Suprapubic skin (tissue), 4 donors: Measurements from ENCODE around the gene EMC1. TPM values are rescaled to one million over a fixed set of nuclear protein-coding genes. Genes with fewer than 3 reads are reported as not detected.
A peak's percentile ranks its signal among the peaks of the same experiment; 100 is the strongest.

ENCODE experiments used
- DNase-seq, 2 donors: peaks; one replicate each; pipeline ENCODE4 v3.0.0-alpha.2; 2019; ENCODE audit warnings: low spot score in 2 of 2
- H3K27ac ChIP-seq: fragments of 200-600 bp; sonication (generic); one replicate; pipeline ENCODE4 v1.5.1; 2019
- H3K27me3 ChIP-seq: fragments of 200-600 bp; sonication (generic); one replicate; pipeline ENCODE4 v1.5.1; 2019
- H3K36me3 ChIP-seq: fragments of 200-600 bp; sonication (generic); one replicate; pipeline ENCODE4 v1.5.1; 2019
- H3K4me1 ChIP-seq: fragments of 200-600 bp; sonication (generic); one replicate; pipeline ENCODE4 v1.5.1; 2019
- H3K4me3 ChIP-seq: fragments of 200-600 bp; sonication (generic); one replicate; pipeline ENCODE4 v1.5.1; 2019; ENCODE audit warnings: mild to moderate bottlenecking
- H3K9me3 ChIP-seq: fragments of 200-600 bp; sonication (generic); one replicate; pipeline ENCODE4 v1.5.1; 2019
- CTCF ChIP-seq, 2 donors: fragments of 200-600 bp in 1 of 2; fragments of 450-650 bp in 1 of 2; sonication (generic) in 1 of 2; IDR thresholded peaks; one replicate each; pipeline ENCODE4 v1.5.1; 2016 to 2019; ENCODE audit warnings: antibody characterized with exemption in 2 of 2, mild to moderate bottlenecking in 1 of 2, moderate library complexity in 1 of 2
- EP300 ChIP-seq: sonication (generic); formaldehyde crosslinking; IDR thresholded peaks from one replicate; pipeline ENCODE4 v1.6.1; 2017; ENCODE audit warnings: antibody characterized with exemption
- POLR2A ChIP-seq, 2 donors: fragments of 450-650 bp; IDR thresholded peaks; one replicate each; pipeline ENCODE4 v1.6.1; 2017; ENCODE audit warnings: antibody characterized with exemption in 2 of 2, mild to moderate bottlenecking in 2 of 2, moderate library complexity in 2 of 2
- POLR2AphosphoS5 ChIP-seq, 3 donors: sonication (generic); formaldehyde crosslinking; IDR thresholded peaks; one replicate each; pipeline ENCODE4 v1.6.1; 2017; ENCODE audit warnings: antibody characterized with exemption in 3 of 3
- WGBS: methylation state at CpG from one replicate; pipeline ENCODE4 v1.1.5; 2018; 5-methylcytosine and 5-hydroxymethylcytosine counted together
- total RNA-seq, 4 donors: library from RNA; depleted of rRNA; stranded (reverse); fragments of >200 nt; gene quantifications; one replicate each; pipeline ENCODE4 v1.1.0, GENCODE V29; 2016

The EMC1 gene
- total RNA-seq, 4 donors from 2014 or later, result 33.5 to 83.4 (median 48.9) TPM

DNA sequence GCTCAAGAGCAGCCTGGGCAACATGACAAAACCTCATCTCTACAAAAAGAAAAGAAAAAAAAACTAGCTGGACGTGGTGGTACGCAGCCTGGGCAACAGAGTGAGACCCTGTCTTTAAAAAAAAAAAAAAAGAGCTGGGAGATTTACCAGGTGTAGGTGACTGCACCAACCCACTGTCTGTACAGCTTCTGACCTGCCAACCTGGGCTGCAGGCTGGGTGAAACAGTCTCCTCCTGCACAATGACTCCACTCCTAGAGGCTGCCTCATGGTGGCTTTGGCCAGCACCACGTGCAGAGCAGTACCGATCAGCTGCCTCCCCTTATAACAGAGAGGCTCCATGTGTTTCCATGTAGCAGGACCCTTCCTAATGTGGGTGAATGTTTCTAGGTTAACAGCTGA, 4.0 kb upstream of the EMC1 start:
- no peak for DNase-seq
- no peak overlapping the region for H3K27ac ChIP-seq
- TF ChIP-seq EP300, result no peak
- TF ChIP-seq POLR2AphosphoS5 (IDR thresholded peaks at IDR 0.05), result no peak
- TF ChIP-seq POLR2A (IDR thresholded peaks at IDR 0.05), result no peak
- TF ChIP-seq CTCF (IDR thresholded peaks at IDR 0.05), result no peak
- H3K27me3 ChIP-seq, result no peaks in the 10 kb centered on the region
- H3K36me3 ChIP-seq, result peaks cover 51% of the 10 kb centered on the region
- 85% methylated on average over 4 of the region's 4 CpGs for WGBS
- no peaks in the 10 kb centered on the region for H3K9me3 ChIP-seq
- no peak overlapping the region for H3K4me3 ChIP-seq
- peaks cover 29% of the 10 kb centered on the region for H3K4me1 ChIP-seq

DNA sequence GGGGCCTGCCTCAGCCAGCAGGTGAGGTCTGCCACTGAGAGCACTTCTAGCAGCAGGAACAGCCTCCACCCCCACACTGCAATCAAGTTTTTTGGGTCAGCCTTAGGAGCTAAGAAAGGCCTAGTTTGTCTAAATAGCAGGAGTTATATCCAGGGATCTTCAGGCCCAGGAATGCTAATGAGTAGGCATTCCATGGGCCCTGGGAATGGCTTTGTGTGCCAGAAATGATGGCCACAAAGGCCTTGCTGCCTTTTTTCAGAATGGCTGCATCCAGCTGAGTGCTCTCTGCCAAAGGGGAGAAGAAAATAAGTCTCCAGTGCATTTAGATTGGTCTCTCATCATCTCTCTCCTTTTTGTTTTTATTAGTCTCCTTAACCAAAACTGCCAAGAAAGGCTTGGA, 3.1 kb upstream of the EMC1 start:
- peaks cover 43% of the 10 kb centered on the region for H3K36me3 ChIP-seq
- no peak overlapping the region for H3K27ac ChIP-seq
- peaks cover 38% of the 10 kb centered on the region for H3K4me1 ChIP-seq
- no peak overlapping the region for H3K4me3 ChIP-seq
- no peak for DNase-seq
- no peaks in the 10 kb centered on the region for H3K9me3 ChIP-seq
- no peak for TF ChIP-seq POLR2A (IDR thresholded peaks at IDR 0.05)
- no peak for TF ChIP-seq CTCF (IDR thresholded peaks at IDR 0.05)
- no peak for TF ChIP-seq POLR2AphosphoS5 (IDR thresholded peaks at IDR 0.05)
- no peak for TF ChIP-seq EP300
- no peaks in the 10 kb centered on the region for H3K27me3 ChIP-seq

GRCh38 chr1:19250629-19251304, 557 bp downstream of the EMC1 start:
- H3K36me3 ChIP-seq, result peaks cover 12% of the 10 kb centered on the region
- no peak for TF ChIP-seq EP300
- no peak for TF ChIP-seq POLR2A (IDR thresholded peaks at IDR 0.05)
- TF ChIP-seq POLR2AphosphoS5 (IDR thresholded peaks at IDR 0.05), result no peak
- no peak for TF ChIP-seq CTCF (IDR thresholded peaks at IDR 0.05)
- H3K4me1 ChIP-seq, result peaks cover 38% of the 10 kb centered on the region
- 11% methylated on average over 14 of the region's 14 CpGs for WGBS
- H3K4me3 ChIP-seq, result peak overlapping the region; percentile 93
- no peaks in the 10 kb centered on the region for H3K27me3 ChIP-seq
- DNase-seq, result no peak
- peak overlapping the region; percentile 94 for H3K27ac ChIP-seq
- no peaks in the 10 kb centered on the region for H3K9me3 ChIP-seq

DNA sequence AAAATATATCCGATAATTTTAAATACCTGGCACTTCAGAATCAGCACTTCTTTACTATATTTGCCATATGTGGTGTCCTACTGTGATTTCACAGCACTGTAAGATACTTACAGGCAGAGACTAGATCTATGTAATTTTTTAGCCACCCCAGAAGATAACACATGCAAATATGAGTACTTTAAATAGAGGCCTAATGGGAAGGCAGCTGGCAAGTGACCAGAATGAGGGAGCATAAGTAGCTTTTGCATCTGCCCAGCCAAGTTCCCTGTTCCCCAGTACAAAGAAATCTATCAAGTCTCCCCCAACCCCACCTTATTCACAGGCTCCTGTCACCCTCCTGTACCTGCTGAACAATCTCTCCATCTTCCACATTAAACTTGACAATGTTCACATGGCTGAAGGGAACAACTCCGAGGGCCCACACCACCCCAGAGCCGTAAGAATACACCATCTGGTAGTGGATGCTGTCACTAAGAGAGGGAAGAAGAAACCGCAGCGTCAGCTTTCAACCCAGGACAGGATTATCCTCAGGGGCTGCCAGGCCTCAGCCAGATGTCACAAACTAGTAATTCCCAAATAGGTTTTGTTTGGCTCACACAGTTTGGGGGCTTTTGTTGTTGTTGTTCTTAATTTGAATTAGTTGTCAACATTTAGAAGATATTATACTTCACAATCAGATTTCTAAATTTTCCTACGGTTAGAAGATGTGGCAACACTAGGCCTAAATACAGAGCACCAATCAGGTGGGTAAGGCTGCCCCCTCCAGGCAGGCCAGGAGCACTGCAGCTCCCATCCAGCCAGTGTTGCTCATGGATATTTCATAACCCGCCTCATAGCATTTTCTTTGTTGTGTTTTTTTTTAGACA, 10.4 kb downstream of the EMC1 start:
- TF ChIP-seq CTCF (IDR thresholded peaks at IDR 0.05) (peak; percentile 80 to 97), POLR2AphosphoS5 (IDR thresholded peaks at IDR 0.05) (no peak)
- peak in 1 of 2 donors; percentile 79 for DNase-seq
- 58% methylated on average over 7 of the region's 7 CpGs for WGBS
- Histone ChIP-seq H3K4me3 (no peak overlapping the region), H3K36me3 (peaks cover 90% of the 10 kb centered on the region), H3K4me1 (no peaks in the 10 kb centered on the region), H3K9me3 (no peaks in the 10 kb centered on the region), H3K27ac (peak overlapping the region; percentile 22), H3K27me3 (no peaks in the 10 kb centered on the region)

- Histone ChIP-seq H3K9me3 (no peaks in the 10 kb centered on the region), H3K4me3 (no peak overlapping the region), H3K36me3 (peaks cover 97% of the 10 kb centered on the region), H3K27ac (no peak overlapping the region), H3K4me1 (no peaks in the 10 kb centered on the region), H3K27me3 (no peaks in the 10 kb centered on the region)
- 81% methylated on average over 7 of the region's 7 CpGs for WGBS
- no peak for DNase-seq
- no peak for TF ChIP-seq CTCF (IDR thresholded peaks at IDR 0.05)
- TF ChIP-seq POLR2A (IDR thresholded peaks at IDR 0.05), result no peak
- TF ChIP-seq POLR2AphosphoS5 (IDR thresholded peaks at IDR 0.05), result no peak
- TF ChIP-seq EP300, result no peak
Measured at GRCh38 chr1:19239876-19240275, 11.4 kb downstream of the EMC1 start.
